H9 (cell line): ENCODE measurements around the gene NUP43. TPM values are rescaled to one million over a fixed set of nuclear protein-coding genes. Genes with fewer than 3 reads are reported as not detected.

Experiments
- DNase-seq: peaks from one replicate; pipeline ENCODE4 v3.0.0-alpha.2; 2017
- H2AFZ ChIP-seq: one replicate; pipeline ENCODE4 v1.6.1; 2013; ENCODE audit warnings: mild to moderate bottlenecking, low read length, control low read depth, moderate library complexity
- H2AK5ac ChIP-seq: 2 replicates; pipeline ENCODE4 v1.6.1; 2013; ENCODE audit warnings: low read length, control low read depth, mixed read lengths; ENCODE audit not compliant: insufficient read length
- H2BK120ac ChIP-seq: one replicate; pipeline ENCODE4 v1.6.1; 2013; ENCODE audit warnings: low read depth, mild to moderate bottlenecking, low read length, control low read depth, inconsistent platforms; ENCODE audit not compliant: poor library complexity, severe bottlenecking
- H2BK12ac ChIP-seq: 2 replicates; pipeline ENCODE4 v1.6.1; 2013; ENCODE audit warnings: low read length, control low read depth, mixed read lengths, low read depth; ENCODE audit not compliant: insufficient read length
- H2BK15ac ChIP-seq: 2 replicates; pipeline ENCODE4 v1.6.1; 2013; ENCODE audit warnings: low read depth, low read length, control low read depth
- H2BK20ac ChIP-seq: one replicate; pipeline ENCODE4 v1.6.1; 2013; ENCODE audit warnings: low read depth, mild to moderate bottlenecking, low read length, control low read depth, inconsistent platforms; ENCODE audit not compliant: poor library complexity, severe bottlenecking
- H2BK5ac ChIP-seq: 2 replicates; pipeline ENCODE4 v1.6.1; 2013; ENCODE audit warnings: low read length, control low read depth, mixed read lengths; ENCODE audit not compliant: insufficient read length
- H3K14ac ChIP-seq: 2 replicates; pipeline ENCODE4 v1.6.1; 2013; ENCODE audit warnings: low read length, control low read depth; ENCODE audit not compliant: insufficient read depth
- H3K18ac ChIP-seq: 2 replicates; pipeline ENCODE4 v1.6.1; 2013; ENCODE audit warnings: low read depth, mild to moderate bottlenecking, mixed read lengths, low read length, control low read depth; ENCODE audit not compliant: insufficient read length
- H3K23ac ChIP-seq: 2 replicates; pipeline ENCODE4 v1.6.1; 2013; ENCODE audit warnings: low read length, control low read depth, mixed read lengths, low read depth; ENCODE audit not compliant: insufficient read length
- H3K23me2 ChIP-seq: 2 replicates; pipeline ENCODE4 v1.6.1; 2013; ENCODE audit warnings: low read depth, mild to moderate bottlenecking, mixed read lengths, low read length, control low read depth; ENCODE audit not compliant: insufficient read length, poor library complexity, severe bottlenecking
- H3K27ac ChIP-seq: 2 replicates; pipeline ENCODE4 v1.5.1; 2013; ENCODE audit warnings: low read length, control low read depth, mixed read lengths, low read depth; ENCODE audit not compliant: insufficient read length
- H3K27me3 ChIP-seq: 2 replicates; pipeline ENCODE4 v1.6.1; 2013; ENCODE audit warnings: low read length, control low read depth, inconsistent platforms; ENCODE audit not compliant: insufficient read depth
- H3K4ac ChIP-seq: 2 replicates; pipeline ENCODE4 v1.6.1; 2013; ENCODE audit warnings: low read depth, mild to moderate bottlenecking, control low read depth, inconsistent platforms, low read length, moderate library complexity
- H3K4me1 ChIP-seq: 2 replicates; pipeline ENCODE4 v1.6.1; 2013; ENCODE audit warnings: low read length, control low read depth, inconsistent platforms; ENCODE audit not compliant: insufficient read depth
- H3K4me2 ChIP-seq: 2 replicates; pipeline ENCODE4 v1.6.1; 2013; ENCODE audit warnings: low read length, control low read depth, mixed read lengths; ENCODE audit not compliant: insufficient read length, insufficient read depth
- H3K56ac ChIP-seq: 2 replicates; pipeline ENCODE4 v1.6.1; 2013; ENCODE audit warnings: low read depth, mild to moderate bottlenecking, mixed read lengths, low read length, control low read depth; ENCODE audit not compliant: insufficient read length
- H3K79me1 ChIP-seq: 2 replicates; pipeline ENCODE4 v1.6.1; 2013; ENCODE audit warnings: low read depth, mild to moderate bottlenecking, moderate library complexity, low read length, control low read depth, inconsistent platforms; ENCODE audit not compliant: insufficient read depth, poor library complexity, severe bottlenecking
- H3K79me2 ChIP-seq: 2 replicates; pipeline ENCODE4 v1.6.1; 2013; ENCODE audit warnings: low read length, control low read depth, inconsistent platforms; ENCODE audit not compliant: insufficient read depth
- H3K9ac ChIP-seq: 2 replicates; pipeline ENCODE4 v1.6.1; 2013; ENCODE audit warnings: low read length, control low read depth, mixed read lengths; ENCODE audit not compliant: insufficient read length; ENCODE audit errors: extremely low read depth
- H3K9me3 ChIP-seq: one replicate; pipeline ENCODE4 v1.6.1; 2013; ENCODE audit warnings: low read depth, low read length, inconsistent platforms; ENCODE audit not compliant: control insufficient read depth
- H3T11ph ChIP-seq: one replicate; pipeline ENCODE4 v1.6.1; 2013; ENCODE audit warnings: mild to moderate bottlenecking, low read length, control low read depth, inconsistent platforms
- H4K20me1 ChIP-seq: one replicate; pipeline ENCODE4 v1.6.1; 2013; ENCODE audit not compliant: control insufficient read depth, insufficient read length, insufficient read depth
- H4K5ac ChIP-seq: 2 replicates; pipeline ENCODE4 v1.6.1; 2013; ENCODE audit warnings: low read depth, mild to moderate bottlenecking, mixed read lengths, low read length, control low read depth; ENCODE audit not compliant: insufficient read length
- H4K8ac ChIP-seq: replicated peaks from 2 replicates; pipeline ENCODE4 v1.6.1; 2013; ENCODE audit warnings: low read length, control low read depth, mixed read lengths, low read depth; ENCODE audit not compliant: insufficient read length
- H4K91ac ChIP-seq: 2 replicates; pipeline ENCODE4 v1.6.1; 2013; ENCODE audit warnings: low read depth, mild to moderate bottlenecking, moderate library complexity, mixed read lengths, low read length, control low read depth; ENCODE audit not compliant: insufficient read length
- H3K27ac Mint-ChIP-seq, 3 experiments: 2 replicates in 2 of 3; 3 replicates in 1 of 3; pipeline ENCODE4 v1.8.0; 2020 to 2021; ENCODE audit warnings: mixed read lengths in 3 of 3, mild to moderate bottlenecking in 1 of 3, moderate library complexity in 1 of 3
- H3K27me3 Mint-ChIP-seq: 2 replicates; pipeline ENCODE4 v1.8.0; 2021; ENCODE audit warnings: low read depth, mild to moderate bottlenecking, moderate library complexity, mixed read lengths
- H3K36me3 Mint-ChIP-seq, 3 experiments: 2 replicates in 2 of 3; 3 replicates in 1 of 3; pipeline ENCODE4 v1.8.0; 2020 to 2021; ENCODE audit warnings: low read depth in 3 of 3, mixed read lengths in 3 of 3; ENCODE audit not compliant: insufficient read depth in 1 of 3
- H3K4me1 Mint-ChIP-seq, 2 experiments: 2 replicates each; pipeline ENCODE4 v1.8.0; 2020; ENCODE audit warnings: mixed read lengths in 2 of 2
- H3K4me3 Mint-ChIP-seq, 2 experiments: 2 replicates in 1 of 2; 3 replicates in 1 of 2; pipeline ENCODE4 v1.8.0; 2020 to 2021; ENCODE audit warnings: mild to moderate bottlenecking in 2 of 2, mixed read lengths in 2 of 2, moderate library complexity in 1 of 2
- H3K9me3 Mint-ChIP-seq, 2 experiments: 2 replicates in 1 of 2; 3 replicates in 1 of 2; pipeline ENCODE4 v1.8.0; 2020; ENCODE audit warnings: mild to moderate bottlenecking in 2 of 2, mixed read lengths in 2 of 2, moderate library complexity in 1 of 2
- WGBS: extraction: QIAGEN DNeasy Blood & Tissue Kit; methylation state at CpG from one replicate; pipeline ENCODE4 v1.1.7; 2013; ENCODE audit warnings: missing lambda C conversion rate, low lambda C conversion rate, mixed read lengths; ENCODE audit not compliant: insufficient read length; ENCODE audit errors: extremely low coverage; 5-methylcytosine and 5-hydroxymethylcytosine counted together
- total RNA-seq: library from RNA; stranded (reverse); gene quantifications from 2 replicates; pipeline ENCODE4 v1.2.1, GENCODE V29; 2021
- TF ChIP-seq, protein P1 (sequence below): fragments of 200-600 bp; sonication (generic); conservative IDR thresholded peaks from 3 replicates; pipeline ENCODE4 v1.8.0; 2021; ENCODE audit warnings: antibody characterized with exemption, mild to moderate bottlenecking

Gene NUP43
- total RNA-seq, 1 experiment from 2014 or later: 92.1 TPM

DNA sequence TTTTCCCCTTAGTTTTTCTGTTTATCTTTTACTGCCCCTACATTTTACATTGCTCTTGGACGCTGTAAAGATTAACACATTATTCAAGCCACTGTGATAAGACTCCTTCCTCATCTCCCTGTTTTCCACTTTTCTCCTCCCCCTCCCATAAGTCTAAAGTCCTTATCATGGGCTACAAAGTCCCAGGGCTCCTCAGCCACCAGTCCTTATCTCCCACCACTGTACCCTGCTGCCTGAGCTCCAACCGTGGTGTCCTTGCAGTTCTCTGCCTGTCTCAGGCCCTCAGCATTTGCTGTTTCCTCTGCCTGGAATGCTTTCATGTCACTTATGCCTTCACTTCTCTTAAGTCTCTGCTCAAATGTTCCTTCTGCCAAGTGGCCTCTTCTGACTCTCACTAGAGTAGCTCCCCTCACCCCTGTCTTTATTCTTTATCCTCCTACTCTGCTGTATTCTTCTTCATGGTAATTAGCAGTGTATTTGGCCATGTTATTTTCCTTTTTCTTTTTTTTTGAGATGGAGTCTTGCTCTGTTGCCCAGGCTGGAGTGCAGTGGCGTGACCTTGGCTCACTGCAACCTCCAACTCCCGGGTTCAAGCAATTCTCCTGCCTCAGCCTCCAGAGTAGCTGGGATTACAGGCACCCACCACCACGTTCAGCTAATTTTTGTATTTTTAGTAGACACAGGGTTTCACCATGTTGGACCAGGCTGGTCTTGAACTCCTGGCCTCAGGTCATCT is 17.7 kb downstream of the NUP43 start:
- H3K79me2 ChIP-seq: no peaks in the 10 kb centered on the region
- TF ChIP-seq, protein P1, sequence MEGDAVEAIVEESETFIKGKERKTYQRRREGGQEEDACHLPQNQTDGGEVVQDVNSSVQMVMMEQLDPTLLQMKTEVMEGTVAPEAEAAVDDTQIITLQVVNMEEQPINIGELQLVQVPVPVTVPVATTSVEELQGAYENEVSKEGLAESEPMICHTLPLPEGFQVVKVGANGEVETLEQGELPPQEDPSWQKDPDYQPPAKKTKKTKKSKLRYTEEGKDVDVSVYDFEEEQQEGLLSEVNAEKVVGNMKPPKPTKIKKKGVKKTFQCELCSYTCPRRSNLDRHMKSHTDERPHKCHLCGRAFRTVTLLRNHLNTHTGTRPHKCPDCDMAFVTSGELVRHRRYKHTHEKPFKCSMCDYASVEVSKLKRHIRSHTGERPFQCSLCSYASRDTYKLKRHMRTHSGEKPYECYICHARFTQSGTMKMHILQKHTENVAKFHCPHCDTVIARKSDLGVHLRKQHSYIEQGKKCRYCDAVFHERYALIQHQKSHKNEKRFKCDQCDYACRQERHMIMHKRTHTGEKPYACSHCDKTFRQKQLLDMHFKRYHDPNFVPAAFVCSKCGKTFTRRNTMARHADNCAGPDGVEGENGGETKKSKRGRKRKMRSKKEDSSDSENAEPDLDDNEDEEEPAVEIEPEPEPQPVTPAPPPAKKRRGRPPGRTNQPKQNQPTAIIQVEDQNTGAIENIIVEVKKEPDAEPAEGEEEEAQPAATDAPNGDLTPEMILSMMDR: no peak
- H2AFZ ChIP-seq: no peak overlapping the region
- H3K79me1 ChIP-seq: no peaks in the 10 kb centered on the region
- no peak overlapping the region for H3K4ac ChIP-seq
- peaks cover 9 to 85% (median 56%) of the 10 kb centered on the region in 3 experiments; a peak in 6 of 7 replicates for H3K36me3 Mint-ChIP-seq
- no CpG with 5 or more reads among the region's 5 CpGs for WGBS
- H3K27me3 Mint-ChIP-seq: no peaks in the 10 kb centered on the region
- no peak overlapping the region for H3K27ac ChIP-seq
- no peaks in the 10 kb centered on the region for H3K4me1 ChIP-seq
- no peaks in the 10 kb centered on the region for H4K20me1 ChIP-seq
- DNase-seq: no peak
- no peak overlapping the region for H2BK120ac ChIP-seq
- H2AK5ac ChIP-seq: no peak overlapping the region
- no peak overlapping the region for H3K9ac ChIP-seq
- H3K9me3 Mint-ChIP-seq: no peaks in the 10 kb centered on the region
- no peak overlapping the region for H2BK5ac ChIP-seq
- no peak overlapping the region for H3K27ac Mint-ChIP-seq
- H3K4me3 Mint-ChIP-seq: no peak overlapping the region
- H4K5ac ChIP-seq: no peak overlapping the region
- no peaks in the 10 kb centered on the region for H3K23me2 ChIP-seq
- no peak overlapping the region for H2BK12ac ChIP-seq
- H2BK15ac ChIP-seq: no peak overlapping the region
- no peak overlapping the region for H2BK20ac ChIP-seq
- H3K14ac ChIP-seq: no peak overlapping the region
- no peak overlapping the region for H4K91ac ChIP-seq
- no peaks in the 10 kb centered on the region for H3K9me3 ChIP-seq
- no peak overlapping the region for H3K18ac ChIP-seq
- no peak overlapping the region for H3K56ac ChIP-seq
- H3K27me3 ChIP-seq: no peaks in the 10 kb centered on the region
- no peak overlapping the region for H3T11ph ChIP-seq
- H3K4me1 Mint-ChIP-seq: no peaks in the 10 kb centered on the region
- no peak overlapping the region for H3K23ac ChIP-seq
- no peak overlapping the region for H3K4me2 ChIP-seq
- H4K8ac ChIP-seq: no peak overlapping the region
